ENCODE measurements around the gene PTPRE.

The PTPRE gene

GRCh38 chr10:127909716-127910463 lies 3.0 kb downstream of the PTPRE start:
- DNase-seq: no peak

DNA sequence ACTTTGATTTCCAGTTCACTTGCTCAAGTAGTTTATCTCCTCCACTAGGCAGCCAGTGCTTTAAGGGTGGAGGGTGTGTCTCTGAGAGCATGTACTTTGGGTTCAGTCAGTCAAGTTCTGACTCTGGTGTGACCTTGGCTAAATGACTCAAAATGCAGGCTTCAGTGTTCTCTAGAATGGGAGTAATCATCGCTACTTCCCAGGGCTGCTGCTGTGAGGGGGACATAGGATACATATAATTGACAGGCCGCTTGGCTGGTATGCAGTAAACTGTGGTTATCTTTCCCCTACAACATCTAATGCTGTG lies 3.5 kb downstream of the PTPRE start:
- no peak for DNase-seq

GRCh38 chr10:127911218-127911866 lies 4.4 kb downstream of the PTPRE start:
- no peak for DNase-seq

DNA sequence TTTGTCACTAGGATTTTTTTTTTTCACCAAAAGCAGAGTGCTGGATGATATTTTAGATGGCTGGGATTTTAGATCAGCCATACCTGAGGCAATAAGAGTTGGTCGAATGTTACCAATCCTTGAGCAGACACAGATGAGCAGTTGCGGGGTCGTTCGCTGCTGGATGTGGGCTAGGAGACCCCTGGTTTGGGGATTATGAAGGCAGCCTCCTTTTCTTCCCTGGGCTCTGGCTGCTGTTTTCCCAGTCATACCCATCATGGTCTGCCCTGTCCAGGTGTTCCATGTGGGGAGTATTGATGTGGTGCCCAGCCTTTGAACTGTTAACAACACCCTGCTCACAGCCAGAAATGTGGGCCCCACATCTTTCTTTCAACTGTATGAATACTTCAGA lies 5.0 kb downstream of the PTPRE start:
- no peak for DNase-seq

GRCh38 chr10:127912607-127913367 lies 5.9 kb downstream of the PTPRE start:
- DNase-seq: no peak

- no peak for DNase-seq
Observed at GRCh38 chr10:127913368-127913759, 6.5 kb downstream of the PTPRE start.

- DNase-seq: no peak
Observed at GRCh38 chr10:127915324-127915723, 8.4 kb downstream of the PTPRE start.

DNA sequence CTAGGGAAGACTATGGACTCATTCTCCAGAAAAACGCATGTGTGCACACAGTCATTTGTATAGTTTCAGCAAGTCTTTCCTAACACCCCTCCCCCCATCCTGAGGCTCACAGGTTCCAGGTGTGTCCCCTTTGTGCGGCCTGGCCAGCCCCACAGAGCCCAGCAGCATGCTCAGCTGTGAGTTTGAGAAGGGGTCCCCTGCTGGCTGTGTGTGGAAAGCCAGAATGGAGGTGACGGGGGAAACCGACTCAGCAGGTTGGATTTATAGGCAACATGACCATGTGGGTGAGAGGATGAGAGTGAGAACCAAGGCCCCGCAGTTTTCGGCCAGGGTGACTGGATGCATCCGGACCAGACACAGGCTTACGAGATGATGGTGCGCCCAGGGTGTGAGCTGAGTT lies 9.9 kb downstream of the PTPRE start:
- DNase-seq: no peak

DNA sequence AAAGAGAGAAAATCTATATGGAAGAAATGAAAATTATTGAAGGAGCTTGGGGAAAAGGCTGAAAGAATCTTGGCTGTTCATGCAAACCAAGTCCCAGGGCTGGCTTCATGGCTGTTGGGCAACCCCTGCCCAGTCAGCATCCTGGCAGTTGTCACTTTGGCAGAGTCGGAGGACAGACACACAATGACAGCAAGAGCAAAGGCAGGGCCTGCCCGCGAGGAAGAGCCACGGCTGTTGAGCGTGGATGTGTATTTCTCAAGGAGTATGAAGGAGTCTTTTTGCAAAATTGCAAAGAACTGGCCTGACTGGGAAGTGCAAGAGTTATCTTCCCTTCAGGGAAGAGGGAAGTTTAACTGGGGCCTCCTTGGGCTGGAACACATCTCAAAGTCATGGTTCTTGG lies 11.7 kb downstream of the PTPRE start:
- no peak for DNase-seq

DNA sequence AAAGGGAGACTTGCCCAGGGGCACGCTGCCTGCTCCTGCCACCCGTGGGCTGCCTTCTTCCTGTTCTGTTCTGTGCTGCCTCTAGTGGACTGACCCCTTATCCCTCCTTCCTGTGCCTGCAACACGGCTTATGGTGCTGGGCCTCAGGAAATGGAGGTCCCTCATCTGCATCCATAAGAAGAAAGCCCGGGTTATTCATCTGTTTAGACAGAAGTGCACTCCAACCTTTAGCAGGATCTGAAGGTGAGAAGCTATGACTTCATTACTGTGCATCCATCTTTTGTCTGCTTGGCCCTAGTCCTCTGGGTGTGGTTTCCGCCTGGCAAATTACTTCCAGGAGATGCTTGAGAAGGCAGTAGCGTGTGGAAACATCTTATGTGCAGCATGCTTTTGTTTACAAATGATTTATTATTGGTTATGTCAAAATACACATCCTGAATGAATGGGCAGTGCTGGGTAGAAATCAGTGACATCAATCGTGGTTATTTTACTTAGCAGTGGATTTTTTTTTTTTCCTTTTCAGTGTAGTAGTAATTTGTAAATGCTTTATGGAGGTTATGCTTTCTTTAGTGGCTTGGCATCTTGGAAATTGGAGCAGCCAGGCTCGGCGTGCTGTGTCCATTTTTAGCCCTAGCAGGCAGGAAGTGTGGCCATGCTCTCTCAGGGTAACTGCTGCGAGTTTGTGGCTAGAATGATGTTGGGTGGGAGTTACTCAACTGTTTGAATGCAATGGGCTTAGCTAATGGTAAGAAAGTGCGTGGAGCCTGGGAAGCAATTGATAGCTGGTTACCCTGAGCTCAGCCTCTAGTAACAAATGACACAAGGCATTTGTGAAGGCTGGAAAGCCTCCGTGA lies 12.7 kb downstream of the PTPRE start:
- DNase-seq: no peak

DNA sequence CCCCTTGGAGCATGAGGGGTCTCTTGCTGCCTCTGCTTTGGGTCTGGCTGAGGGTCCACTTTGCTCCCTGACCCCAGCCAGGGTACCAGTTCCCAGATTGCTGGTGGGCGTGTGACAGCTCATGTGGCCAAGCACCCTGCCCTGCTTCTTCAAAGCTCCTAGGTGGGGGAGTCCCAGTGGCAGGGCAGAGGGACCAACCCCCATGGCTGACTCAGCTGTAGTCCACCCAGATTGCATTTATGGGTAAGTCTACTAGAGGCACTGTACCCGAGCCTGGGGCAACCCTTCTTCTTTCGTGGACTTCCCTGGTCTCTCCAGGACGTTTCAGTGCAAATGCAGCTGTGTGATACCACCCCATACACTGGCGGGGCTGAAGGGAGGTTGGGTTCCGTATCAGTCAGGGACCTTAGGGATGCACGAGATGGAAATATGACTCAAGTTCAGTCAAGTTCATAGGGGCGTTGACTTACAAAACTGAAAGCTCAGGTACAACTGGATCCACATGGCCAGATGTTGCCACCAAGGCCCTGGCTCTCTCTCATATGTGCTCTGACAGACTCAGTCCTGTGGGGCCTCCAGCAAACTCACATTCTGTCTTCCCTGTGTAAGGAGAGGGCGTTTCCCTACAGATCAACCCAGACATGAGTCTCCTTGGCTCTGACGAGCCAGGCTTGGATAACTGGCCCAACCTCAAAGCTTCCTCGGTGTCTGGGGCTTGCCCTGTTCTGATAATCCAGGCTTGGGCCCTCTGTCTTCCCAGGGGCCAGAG lies 13.6 kb downstream of the PTPRE start:
- no peak for DNase-seq

DNA sequence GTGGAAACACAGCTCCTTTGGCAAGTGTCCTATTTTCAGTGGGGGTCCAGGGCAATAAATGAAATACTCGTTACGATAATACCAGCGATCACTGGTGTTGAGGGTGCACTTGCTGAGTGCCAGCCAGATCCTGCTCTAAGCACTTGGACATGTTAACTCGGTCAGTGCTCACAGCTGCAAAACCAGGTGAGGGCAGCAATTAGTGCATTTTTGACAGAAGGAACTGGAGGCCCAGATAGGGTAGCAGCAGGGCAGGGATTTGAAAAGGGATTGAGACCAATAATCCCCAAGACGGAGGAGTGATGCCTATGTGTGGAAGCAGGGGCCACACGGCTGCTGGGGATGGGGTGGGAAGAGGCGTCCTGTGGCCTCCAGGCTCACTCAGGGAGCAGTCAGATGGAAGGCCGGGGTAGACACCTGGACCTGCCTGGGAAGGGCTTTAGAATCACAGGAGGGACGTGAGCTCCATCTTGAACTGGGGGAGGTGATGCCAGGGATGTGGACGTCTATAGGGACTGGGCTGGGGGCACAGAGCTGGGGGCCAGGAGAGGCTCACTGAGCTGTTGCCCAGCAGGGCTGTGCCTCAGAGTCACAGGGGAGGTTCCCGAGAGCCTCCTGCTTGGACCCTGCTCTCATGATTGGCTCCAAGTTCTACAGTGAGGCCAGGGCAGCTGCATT lies 14.3 kb downstream of the PTPRE start:
- DNase-seq: no peak

DNA sequence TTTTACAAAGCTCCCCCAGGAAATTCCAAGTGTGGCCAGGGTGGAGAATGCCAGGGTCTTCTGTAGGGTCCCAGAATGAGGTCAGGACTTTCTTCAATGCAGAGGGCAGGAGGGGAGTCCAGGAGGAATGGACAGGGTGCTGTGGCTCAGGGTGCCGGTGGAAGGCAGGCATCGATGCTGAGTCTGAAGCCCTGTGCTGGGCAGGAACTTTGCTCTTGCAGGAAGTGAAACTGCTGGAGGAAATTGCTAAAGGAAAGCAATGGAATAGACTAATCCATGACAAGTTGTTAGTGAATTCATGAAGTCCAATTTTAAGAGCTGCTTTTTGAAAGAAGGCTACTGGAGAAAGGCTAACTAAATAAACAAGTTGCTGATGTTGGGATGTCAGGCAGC lies 14.8 kb downstream of the PTPRE start:
- DNase-seq: no peak

DNA sequence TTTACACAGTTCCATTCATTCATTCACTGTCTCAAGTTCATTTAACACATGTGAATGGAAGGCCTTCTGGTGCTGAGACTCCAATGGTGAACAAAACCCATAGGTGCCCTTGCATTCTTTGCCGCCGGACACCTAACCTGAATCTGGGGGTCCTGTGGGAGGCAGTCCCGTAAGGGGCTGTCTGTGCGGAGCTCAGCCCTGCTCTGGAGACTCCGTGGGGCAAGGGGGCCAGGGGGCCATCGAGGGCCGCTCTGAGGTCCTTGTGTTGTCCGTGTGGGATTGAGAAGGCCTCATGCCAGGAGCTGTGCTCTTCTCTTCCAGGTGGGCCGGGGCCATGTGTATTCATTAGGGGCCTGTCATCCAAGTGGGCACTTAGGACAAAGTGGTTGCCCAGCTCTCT lies 15.3 kb downstream of the PTPRE start:
- no peak for DNase-seq

- no peak for DNase-seq
Observed at GRCh38 chr10:127922675-127923366, 15.9 kb downstream of the PTPRE start.

DNA sequence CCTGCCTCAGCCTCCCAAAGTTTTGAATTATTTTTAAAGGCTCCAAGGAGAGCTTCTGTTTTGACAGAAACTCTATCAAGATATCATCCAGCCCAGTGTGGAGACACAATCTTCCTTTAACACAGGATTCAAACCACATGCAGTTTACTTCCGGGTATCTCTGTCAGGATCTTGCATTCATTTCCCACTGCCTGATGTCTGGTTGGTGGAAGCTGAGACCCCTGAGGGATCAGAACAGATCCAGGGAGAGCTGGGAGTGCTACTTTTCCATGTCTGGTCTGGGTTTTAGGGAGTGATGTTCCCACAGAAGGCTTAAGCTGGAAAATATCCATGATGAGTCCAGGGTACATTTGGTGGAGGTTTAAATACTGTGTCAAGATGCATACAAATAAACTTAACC lies 16.7 kb downstream of the PTPRE start:
- DNase-seq: no peak

DNA sequence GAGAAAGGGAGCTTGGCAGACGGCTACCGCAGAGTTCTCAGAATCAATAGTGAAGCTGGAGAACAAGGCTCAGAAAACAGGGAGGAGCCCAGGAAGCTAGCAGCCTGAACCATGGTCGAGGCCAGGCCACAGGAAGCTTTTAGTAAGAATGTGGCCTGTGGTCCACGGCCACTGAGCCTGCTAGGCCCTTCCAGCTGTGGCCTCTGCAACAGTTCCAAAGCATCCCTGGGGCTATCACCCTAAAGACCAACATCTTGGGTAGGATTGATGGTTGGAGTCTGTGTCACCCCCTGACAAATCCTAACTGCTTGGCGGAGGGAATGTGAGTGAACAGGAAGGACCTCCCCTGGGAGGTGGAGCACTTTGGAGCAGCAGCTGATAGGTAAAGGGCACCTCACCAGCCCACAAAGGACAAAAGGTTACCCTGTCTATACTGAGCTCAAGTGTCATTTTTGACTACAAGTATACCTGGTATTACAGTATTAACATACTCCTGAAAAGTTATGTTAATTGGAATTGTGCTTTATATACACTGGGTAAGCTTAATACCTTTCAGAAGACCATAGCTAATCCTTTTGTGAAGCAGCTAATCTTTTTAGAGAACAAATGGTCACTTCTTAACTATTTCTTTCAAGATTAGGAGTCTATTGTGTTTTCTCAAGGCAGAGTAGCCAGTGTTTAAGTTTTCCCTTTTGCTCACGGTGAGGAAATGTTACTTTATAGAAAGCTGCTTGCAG lies 18.7 kb downstream of the PTPRE start:
- DNase-seq: no peak

DNA sequence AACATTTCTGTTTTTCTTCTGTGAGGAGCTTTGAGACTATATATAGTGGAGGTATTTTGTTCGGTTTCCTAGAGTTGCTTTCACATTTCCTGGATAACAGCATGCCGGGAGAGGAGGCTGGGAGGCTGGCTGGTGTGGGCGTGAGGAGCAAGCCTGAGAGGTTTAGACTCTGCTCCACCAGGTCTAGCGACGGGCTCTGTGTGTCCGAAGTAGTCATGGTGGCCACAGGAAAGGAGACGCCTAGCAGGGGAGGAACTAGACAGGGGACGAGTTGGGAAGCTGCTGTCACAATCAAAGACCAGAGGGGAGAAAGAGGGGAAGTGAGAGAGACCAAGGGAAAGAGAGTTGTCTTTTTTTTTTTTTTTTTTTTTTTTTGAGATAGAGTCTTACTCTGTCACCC lies 19.6 kb downstream of the PTPRE start:
- no peak for DNase-seq

DNA sequence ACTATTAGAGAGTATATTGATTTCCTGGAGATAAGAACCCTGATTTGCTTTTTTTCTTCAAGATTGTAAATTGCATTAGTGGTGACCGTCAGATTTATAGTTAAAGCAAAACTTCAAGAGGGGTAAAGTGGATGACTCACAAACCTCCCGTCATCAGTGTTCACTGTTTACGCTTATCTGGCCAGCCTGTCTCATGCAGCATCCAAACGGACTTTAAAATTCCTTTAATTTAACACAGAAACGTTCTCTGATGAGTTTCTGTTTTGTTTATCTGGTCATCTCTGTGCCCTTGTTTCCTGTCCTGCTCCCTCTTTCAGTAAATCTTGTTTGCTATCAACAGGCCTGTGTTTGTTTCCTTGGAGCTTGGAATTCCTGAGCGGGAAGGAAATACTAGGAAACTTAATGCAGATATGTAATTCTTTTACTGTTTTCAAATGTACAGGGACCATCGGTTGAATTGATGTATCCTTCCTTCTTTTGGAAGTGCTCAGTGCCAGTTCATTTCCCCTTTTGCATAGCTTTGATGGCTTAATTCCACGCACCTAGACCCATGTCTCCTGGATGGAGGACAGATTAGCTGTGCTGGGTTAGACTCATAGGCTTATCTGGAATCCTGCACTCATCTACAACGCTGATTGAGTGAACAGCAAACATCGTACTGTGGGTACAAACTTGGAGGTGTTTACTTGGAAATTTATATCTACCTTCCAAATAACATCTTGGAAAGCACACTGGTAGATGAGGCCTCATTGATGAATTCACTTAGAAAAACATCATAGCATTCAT lies 21.3 kb downstream of the PTPRE start:
- DNase-seq: no peak

Measured in NCI-H69 (cell line).